ENCODE results near the gene TSACC. TPM values are rescaled to one million over a fixed set of nuclear protein-coding genes. Genes with fewer than 3 reads are reported as not detected.

The TSACC gene
- total and polyA plus RNA-seq, 10 of the 15 experiments (the other 5 are each of a cell fraction or from before 2014, with no cell fraction given), result 0.25 to 2.8 (median 0.92) TPM; not detected in 4

DNA sequence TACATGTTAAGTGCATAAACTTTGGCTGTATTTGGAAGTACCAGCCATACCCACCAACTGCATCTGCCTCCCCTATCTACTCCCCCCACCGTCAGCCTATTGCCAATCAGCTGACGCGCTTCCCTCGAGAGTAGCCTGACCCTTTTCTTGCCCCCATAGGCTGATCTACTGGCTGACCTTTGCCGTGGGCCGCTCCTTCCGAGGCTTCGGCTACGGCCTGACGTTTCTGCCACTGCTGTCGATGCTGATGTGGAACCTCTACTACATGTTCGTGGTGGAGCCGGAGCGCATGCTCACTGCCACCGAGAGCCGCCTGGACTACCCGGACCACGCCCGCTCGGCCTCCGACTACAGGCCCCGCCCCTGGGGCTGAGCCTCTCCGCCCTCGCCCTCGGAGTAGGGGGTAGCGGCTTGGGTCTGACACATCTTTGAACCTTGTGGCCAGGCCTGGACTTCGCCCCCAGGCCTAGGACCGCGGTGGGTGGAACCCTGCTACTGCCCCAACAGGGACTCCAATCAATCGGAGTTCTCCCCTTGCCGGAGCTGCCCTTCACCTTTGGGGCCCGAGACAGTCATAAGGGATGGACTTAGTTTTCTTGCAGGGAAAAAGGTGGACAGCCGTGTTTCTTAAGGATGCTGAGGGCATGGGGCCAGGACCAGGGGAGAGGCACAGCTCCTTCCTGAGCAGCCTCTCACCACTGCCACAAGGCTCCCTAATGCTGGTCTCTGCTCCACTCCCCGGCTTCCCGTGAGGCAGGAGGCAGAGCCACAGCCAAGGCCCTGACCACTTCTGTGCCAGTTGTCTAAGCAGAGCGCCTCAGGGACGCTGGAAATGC is 46.9 kb upstream of the TSACC start:
- ChIA-PET RAD21 (ENCODE audit: unreplicated experiment) (no interaction called here), SMC1A (ENCODE audit: uncharacterized antibody, unreplicated experiment) (interaction anchor here (1.3 to 3.3 kb wide), 2 partner anchors 8 to 10 kb away, joined by 3 to 10 read pairs; partner anchors contain the start of genes SMG5 and TMEM79), CTCF (no interaction called here), POLR2A (interaction anchor here (3.0 kb wide), 1 partner anchor 8 kb away, joined by 12 read pairs; the partner anchor contains the start of genes SMG5 and TMEM79)
- H3K27ac ChIP-seq (ENCODE audit: control insufficient read depth, insufficient read depth), result no peak overlapping the region
- no peak for TF ChIP-seq SMAD1 (IDR thresholded peaks at IDR 0.05; ENCODE audit: low read depth, partially characterized antibody)
- TF ChIP-seq, protein P1, sequence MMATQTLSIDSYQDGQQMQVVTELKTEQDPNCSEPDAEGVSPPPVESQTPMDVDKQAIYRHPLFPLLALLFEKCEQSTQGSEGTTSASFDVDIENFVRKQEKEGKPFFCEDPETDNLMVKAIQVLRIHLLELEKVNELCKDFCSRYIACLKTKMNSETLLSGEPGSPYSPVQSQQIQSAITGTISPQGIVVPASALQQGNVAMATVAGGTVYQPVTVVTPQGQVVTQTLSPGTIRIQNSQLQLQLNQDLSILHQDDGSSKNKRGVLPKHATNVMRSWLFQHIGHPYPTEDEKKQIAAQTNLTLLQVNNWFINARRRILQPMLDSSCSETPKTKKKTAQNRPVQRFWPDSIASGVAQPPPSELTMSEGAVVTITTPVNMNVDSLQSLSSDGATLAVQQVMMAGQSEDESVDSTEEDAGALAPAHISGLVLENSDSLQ (IDR thresholded peaks at IDR 0.05), result peak; percentile 16; the same call in 1 of the 2 replicates
- TF ChIP-seq NRF1 (conservative IDR thresholded peaks at IDR 0.05; ENCODE audit: low read depth, low read length), result peak; percentile 37
- no peak for TF ChIP-seq ZNF274 (IDR thresholded peaks at IDR 0.05; ENCODE audit: insufficient read depth, insufficient read length)
- no peak for TF ChIP-seq POLR2AphosphoS5 (IDR thresholded peaks at IDR 0.05; ENCODE audit: low read length)
- TF ChIP-seq, protein P2, sequence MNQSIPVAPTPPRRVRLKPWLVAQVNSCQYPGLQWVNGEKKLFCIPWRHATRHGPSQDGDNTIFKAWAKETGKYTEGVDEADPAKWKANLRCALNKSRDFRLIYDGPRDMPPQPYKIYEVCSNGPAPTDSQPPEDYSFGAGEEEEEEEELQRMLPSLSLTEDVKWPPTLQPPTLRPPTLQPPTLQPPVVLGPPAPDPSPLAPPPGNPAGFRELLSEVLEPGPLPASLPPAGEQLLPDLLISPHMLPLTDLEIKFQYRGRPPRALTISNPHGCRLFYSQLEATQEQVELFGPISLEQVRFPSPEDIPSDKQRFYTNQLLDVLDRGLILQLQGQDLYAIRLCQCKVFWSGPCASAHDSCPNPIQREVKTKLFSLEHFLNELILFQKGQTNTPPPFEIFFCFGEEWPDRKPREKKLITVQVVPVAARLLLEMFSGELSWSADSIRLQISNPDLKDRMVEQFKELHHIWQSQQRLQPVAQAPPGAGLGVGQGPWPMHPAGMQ (IDR thresholded peaks at IDR 0.05; ENCODE audit: borderline replicate concordance), result no peak
- TF ChIP-seq GATAD2B (conservative IDR thresholded peaks at IDR 0.05; ENCODE audit: low read depth), result no peak
- no peak for TF ChIP-seq JUNB (IDR thresholded peaks at IDR 0.05)
- TF ChIP-seq ZNF217 (IDR thresholded peaks at IDR 0.05), result no peak
- no peak for TF ChIP-seq RUNX3 (IDR thresholded peaks at IDR 0.05; ENCODE audit: low read length)
- TF ChIP-seq, protein P3, sequence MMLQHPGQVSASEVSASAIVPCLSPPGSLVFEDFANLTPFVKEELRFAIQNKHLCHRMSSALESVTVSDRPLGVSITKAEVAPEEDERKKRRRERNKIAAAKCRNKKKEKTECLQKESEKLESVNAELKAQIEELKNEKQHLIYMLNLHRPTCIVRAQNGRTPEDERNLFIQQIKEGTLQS (IDR thresholded peaks at IDR 0.05; ENCODE audit: borderline replicate concordance, extremely low read depth, low read depth, low read length), result no peak
- TF ChIP-seq POLR2A (IDR thresholded peaks at IDR 0.05; ENCODE audit: low read depth, low read length), result peak; percentile 19; the same call in 1 of the 2 replicates
- H3K79me2 ChIP-seq (ENCODE audit: control insufficient read depth, insufficient read depth, low read length), result no peaks in the 10 kb centered on the region
- in situ Hi-C loops (cut with MboI) (no loop called here), intact Hi-C loops (cut with micrococcal nuclease; ENCODE audit: unreplicated experiment) (no loop called here)
- ATAC-seq, result peak; percentile 96
- no peaks in the 10 kb centered on the region for H3K27me3 ChIP-seq (replicated peaks in 1 of 2; ENCODE audit: control insufficient read depth in 2 of 2, insufficient read depth in 2 of 2, low read length in 1 of 2)
- no peak overlapping the region for H3K9ac ChIP-seq (ENCODE audit: control insufficient read depth, insufficient read depth, low read length)
- H4K20me1 ChIP-seq (ENCODE audit: control insufficient read depth, insufficient read depth), result no peaks in the 10 kb centered on the region
- WGBS (ENCODE audit: insufficient coverage, insufficient replicate concordance, low lambda C conversion rate, missing lambda C conversion rate), result 28% methylated on average over 37 of the region's 37 CpGs
- H3K4me3 ChIP-seq, result no peak overlapping the region
- H3K9me3 ChIP-seq (replicated peaks; ENCODE audit: control insufficient read depth, insufficient read depth, low read length), result no peaks in the 10 kb centered on the region
- H3K4me2 ChIP-seq (ENCODE audit: control insufficient read depth, insufficient read depth), result no peak overlapping the region
- peaks cover 4% of the 10 kb centered on the region for H3K4me1 ChIP-seq (ENCODE audit: control insufficient read depth, insufficient read depth, low read length)
- no peak overlapping the region for H2AFZ ChIP-seq (ENCODE audit: control insufficient read depth, low read depth, low read length)
- no peak for DNase-seq (ENCODE audit: low read depth, low spot score)
- no peak for FAIRE-seq
- H3K36me3 ChIP-seq (ENCODE audit: control insufficient read depth in 2 of 2, insufficient read depth in 2 of 2, low read length in 1 of 2), result peaks cover under 1 to 1% of the 10 kb centered on the region in 2 experiments; a peak in 2 of 4 replicates
- no TSS peak for BruUV-seq (replicated peaks)

Measured in GM12878 (cell line).